Astrocyte of the spinal cord (primary cell): ENCODE data around the gene HSD3B2.

Experiments used
- DNase-seq: peaks from one replicate; pipeline ENCODE4 v3.0.0; 2011; ENCODE audit warnings: low read depth, low spot score
- H3K4me3 ChIP-seq: 2 replicates; pipeline ENCODE4 v1.5.1; 2011; ENCODE audit warnings: low read depth, mild to moderate bottlenecking, low read length, moderate library complexity
- CTCF ChIP-seq: IDR thresholded peaks from 2 replicates; pipeline ENCODE4 v1.5.1; 2012; ENCODE audit warnings: low read depth, mild to moderate bottlenecking, low read length, inconsistent platforms
- in situ Hi-C: cut with HindIII; loops from 2 replicates; pipeline ENCODE4 v1.10.0; 2017; ENCODE audit warnings: low sequenced_read_pairs

The HSD3B2 gene

GRCh38 chr1:119469741-119470140 lies 54.8 kb downstream of the HSD3B2 start:
- in situ Hi-C loops: no loop called here
- H3K4me3 ChIP-seq: no peak overlapping the region
- no peak for TF ChIP-seq CTCF
- no peak for DNase-seq

GRCh38 chr1:119470377-119470776 lies 55.4 kb downstream of the HSD3B2 start:
- TF ChIP-seq CTCF: no peak
- no peak for DNase-seq
- H3K4me3 ChIP-seq: no peak overlapping the region
- in situ Hi-C loops: no loop called here

GRCh38 chr1:119470958-119471357 lies 56.0 kb downstream of the HSD3B2 start:
- TF ChIP-seq CTCF: no peak
- no peak for DNase-seq
- no peak overlapping the region for H3K4me3 ChIP-seq
- in situ Hi-C loops: no loop called here

- no peak for DNase-seq
- in situ Hi-C loops: no loop called here
- TF ChIP-seq CTCF: no peak
- no peak overlapping the region for H3K4me3 ChIP-seq
These were observed 56.6 kb downstream of the HSD3B2 start for GRCh38 chr1:119471566-119471965.

- no peak overlapping the region for H3K4me3 ChIP-seq
- no peak for TF ChIP-seq CTCF
- in situ Hi-C loops: no loop called here
- no peak for DNase-seq
These were observed 57.3 kb downstream of the HSD3B2 start for GRCh38 chr1:119472080-119472818.
